ENCODE results near the gene TFB1M.

The TFB1M gene

GRCh38 chr6:155207223-155207622, 107.1 kb downstream of the TFB1M start:
- ATAC-seq, result no peak
- TF ChIP-seq SNAI2 (CRISPR knock-in tag; IDR thresholded peaks at IDR 0.05) (no peak), ZFP3 (CRISPR knock-in tag; IDR thresholded peaks at IDR 0.05) (no peak), ISL1 (CRISPR knock-in tag; IDR thresholded peaks at IDR 0.05) (no peak), GLIS3 (CRISPR knock-in tag; IDR thresholded peaks at IDR 0.05) (no peak), ZC3H10 (CRISPR knock-in tag; IDR thresholded peaks at IDR 0.05) (no peak), CSRNP3 (CRISPR knock-in tag; IDR thresholded peaks at IDR 0.05) (no peak), OSR1 (CRISPR knock-in tag; IDR thresholded peaks at IDR 0.05) (no peak), TOX (CRISPR knock-in tag; IDR thresholded peaks at IDR 0.05; ENCODE audit: borderline replicate concordance) (no peak), ARNTL (CRISPR knock-in tag; IDR thresholded peaks at IDR 0.05; ENCODE audit: borderline replicate concordance, low read depth) (no peak), POU6F1 (CRISPR knock-in tag; IDR thresholded peaks at IDR 0.05; ENCODE audit: borderline replicate concordance, low read depth) (no peak), BACH2 (CRISPR knock-in tag; IDR thresholded peaks at IDR 0.05; ENCODE audit: borderline replicate concordance) (no peak), RARB (CRISPR knock-in tag; IDR thresholded peaks at IDR 0.05) (no peak), CREB5 (CRISPR knock-in tag; IDR thresholded peaks at IDR 0.05; ENCODE audit: low read depth) (no peak), PATZ1 (CRISPR knock-in tag; IDR thresholded peaks at IDR 0.05; ENCODE audit: borderline replicate concordance) (no peak), TSHZ2 (CRISPR knock-in tag; IDR thresholded peaks at IDR 0.05) (no peak), PPARA (CRISPR knock-in tag; IDR thresholded peaks at IDR 0.05; ENCODE audit: borderline replicate concordance) (no peak), TCF4 (CRISPR knock-in tag; IDR thresholded peaks at IDR 0.05; ENCODE audit: borderline replicate concordance) (no peak), ZNF8 (CRISPR knock-in tag; IDR thresholded peaks at IDR 0.05) (no peak), CSDC2 (CRISPR knock-in tag; IDR thresholded peaks at IDR 0.05) (no peak)
